Lower lobe of right lung (tissue), 2 donors: ENCODE data around the gene PGLYRP4. TPM values are rescaled to one million over a fixed set of nuclear protein-coding genes. Genes with fewer than 3 reads are reported as not detected.

Experiments
- ATAC-seq, 2 donors: fragments of 200-7000 bp; cut with Tn5 transposase; one replicate each; pipeline ENCODE4 v1.9.1; 2020 to 2022; ENCODE audit warnings: mild to moderate bottlenecking in 2 of 2, moderate library complexity in 2 of 2
- DNase-seq: peaks from one replicate; pipeline ENCODE4 v3.0.0-alpha.2; 2020
- H3K27ac ChIP-seq: fragments of 200-600 bp; one replicate; pipeline ENCODE4 v1.8.0; 2022
- H3K27me3 ChIP-seq: fragments of 200-600 bp; one replicate; pipeline ENCODE4 v1.8.0; 2022; ENCODE audit warnings: low read depth
- H3K36me3 ChIP-seq: fragments of 200-600 bp; one replicate; pipeline ENCODE4 v1.8.0; 2022; ENCODE audit warnings: mild to moderate bottlenecking
- H3K4me1 ChIP-seq: fragments of 200-600 bp; one replicate; pipeline ENCODE4 v1.8.0; 2022
- H3K4me3 ChIP-seq: fragments of 200-600 bp; one replicate; pipeline ENCODE4 v1.8.0; 2022; ENCODE audit warnings: mild to moderate bottlenecking
- H3K9me3 ChIP-seq: fragments of 200-600 bp; one replicate; pipeline ENCODE4 v1.8.0; 2022
- CTCF ChIP-seq: fragments of 200-600 bp; IDR thresholded peaks from one replicate; pipeline ENCODE4 v1.8.0; 2022; ENCODE audit warnings: antibody characterized with exemption, mild to moderate bottlenecking
- intact Hi-C: fragments of 100-400 bp; cut with DNase I; formaldehyde crosslinking; loops from one replicate; pipeline ENCODE4 v1.11.0; 2022
- total RNA-seq: library from RNA; stranded (reverse); fragmentation: NEBNext Ultra II Directional; extraction: Animal tissue kit (Norgen Biotek cat#: 25700); gene quantifications from one replicate; pipeline ENCODE4 v1.2.1, GENCODE V29; 2021
- donor health status: DM: no; HTN: yes; CAD: no; lungs with severe emphysema.

PGLYRP4 gene
- total RNA-seq, 1 donor from 2014 or later, result 0.30 TPM

GRCh38 chr1:153302308-153302707, 46.3 kb downstream of the PGLYRP4 start:
- no peaks in the 10 kb centered on the region for H3K27me3 ChIP-seq
- intact Hi-C loops, result no loop called here
- ATAC-seq (peak in 1 of 2 donors; percentile 26), DNase-seq (no peak)
- H3K36me3 ChIP-seq, result no peaks in the 10 kb centered on the region
- H3K4me3 ChIP-seq, result no peak overlapping the region
- H3K4me1 ChIP-seq, result no peaks in the 10 kb centered on the region
- TF ChIP-seq CTCF, result no peak
- H3K27ac ChIP-seq, result no peak overlapping the region
- H3K9me3 ChIP-seq, result no peaks in the 10 kb centered on the region

GRCh38 chr1:153293851-153294250, 54.8 kb downstream of the PGLYRP4 start:
- DNase-seq (no peak), ATAC-seq (no peak)
- Histone ChIP-seq H3K4me3 (no peak overlapping the region), H3K27me3 (peaks cover 11% of the 10 kb centered on the region), H3K9me3 (no peaks in the 10 kb centered on the region), H3K4me1 (no peaks in the 10 kb centered on the region), H3K36me3 (no peaks in the 10 kb centered on the region), H3K27ac (no peak overlapping the region)
- no peak for TF ChIP-seq CTCF
- intact Hi-C loops, result no loop called here

GRCh38 chr1:153293480-153293775, 55.2 kb downstream of the PGLYRP4 start:
- TF ChIP-seq CTCF, result no peak

GRCh38 chr1:153292740-153293479, 55.7 kb downstream of the PGLYRP4 start:
- Histone ChIP-seq H3K27ac (no peak overlapping the region), H3K9me3 (no peaks in the 10 kb centered on the region), H3K27me3 (peaks cover 11% of the 10 kb centered on the region), H3K36me3 (no peaks in the 10 kb centered on the region), H3K4me1 (no peaks in the 10 kb centered on the region), H3K4me3 (no peak overlapping the region)
- intact Hi-C loops, result no loop called here
- ATAC-seq (no peak), DNase-seq (no peak)
- TF ChIP-seq CTCF, result no peak

More at GRCh38 chr1:153293480-153293775, 55.2 kb downstream of the PGLYRP4 start:
- no peak for DNase-seq
- Histone ChIP-seq H3K9me3 (no peaks in the 10 kb centered on the region), H3K36me3 (no peaks in the 10 kb centered on the region), H3K27ac (no peak overlapping the region), H3K27me3 (peaks cover 11% of the 10 kb centered on the region), H3K4me1 (no peaks in the 10 kb centered on the region), H3K4me3 (no peak overlapping the region)
- intact Hi-C loops, result no loop called here
- ATAC-seq, result no peak

GRCh38 chr1:153292185-153292584, 56.5 kb downstream of the PGLYRP4 start:
- no peak for DNase-seq
- Histone ChIP-seq H3K4me1 (no peaks in the 10 kb centered on the region), H3K4me3 (no peak overlapping the region), H3K36me3 (no peaks in the 10 kb centered on the region), H3K27me3 (peaks cover 11% of the 10 kb centered on the region), H3K9me3 (no peaks in the 10 kb centered on the region), H3K27ac (no peak overlapping the region)
- ATAC-seq, result no peak
- intact Hi-C loops, result no loop called here
- no peak for TF ChIP-seq CTCF
